Measurements from ENCODE around the gene PTK6.

The PTK6 gene

DNA sequence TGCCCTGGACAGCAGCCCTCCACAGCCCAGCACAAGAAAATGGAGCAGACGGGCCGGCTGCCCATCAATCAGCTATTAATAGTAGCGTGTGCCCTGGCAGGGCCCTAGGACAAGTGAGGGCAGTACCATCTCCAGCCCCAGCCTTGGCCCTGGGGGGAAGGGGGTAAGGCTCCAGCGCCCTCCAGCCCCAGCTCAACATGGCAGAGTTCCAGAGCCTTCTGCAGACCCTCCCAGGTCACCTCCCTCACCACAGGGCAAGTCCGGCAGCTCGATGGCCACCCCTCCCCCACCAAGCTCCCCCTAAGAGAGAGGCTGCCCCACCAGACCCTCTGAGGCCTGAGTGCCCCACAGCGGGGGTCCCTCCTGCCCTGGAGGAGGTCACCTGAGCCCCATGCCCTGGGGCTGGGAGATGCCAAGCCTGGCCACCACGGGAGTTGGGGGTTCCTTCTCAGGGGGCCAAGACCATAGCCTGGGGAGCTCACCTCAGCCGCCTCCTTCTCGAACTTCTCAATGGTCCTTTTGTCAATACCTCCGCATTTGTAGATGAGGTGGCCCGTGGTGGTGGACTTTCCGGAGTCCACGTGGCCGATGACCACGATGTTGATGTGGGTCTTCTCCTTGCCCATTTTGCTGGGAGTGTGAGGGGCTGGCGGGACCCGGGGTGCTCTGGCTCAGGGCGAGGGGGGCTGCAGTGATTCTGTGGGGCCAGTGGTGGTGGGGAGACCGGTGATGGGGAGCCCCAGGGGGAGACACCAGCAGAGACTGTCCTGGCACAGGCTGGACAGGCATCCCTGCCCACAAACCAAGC, 39.8 kb downstream of the PTK6 start:
- DNase-seq (ENCODE audit: low read depth in 4 of 4, low spot score in 1 of 4): no peak

DNA sequence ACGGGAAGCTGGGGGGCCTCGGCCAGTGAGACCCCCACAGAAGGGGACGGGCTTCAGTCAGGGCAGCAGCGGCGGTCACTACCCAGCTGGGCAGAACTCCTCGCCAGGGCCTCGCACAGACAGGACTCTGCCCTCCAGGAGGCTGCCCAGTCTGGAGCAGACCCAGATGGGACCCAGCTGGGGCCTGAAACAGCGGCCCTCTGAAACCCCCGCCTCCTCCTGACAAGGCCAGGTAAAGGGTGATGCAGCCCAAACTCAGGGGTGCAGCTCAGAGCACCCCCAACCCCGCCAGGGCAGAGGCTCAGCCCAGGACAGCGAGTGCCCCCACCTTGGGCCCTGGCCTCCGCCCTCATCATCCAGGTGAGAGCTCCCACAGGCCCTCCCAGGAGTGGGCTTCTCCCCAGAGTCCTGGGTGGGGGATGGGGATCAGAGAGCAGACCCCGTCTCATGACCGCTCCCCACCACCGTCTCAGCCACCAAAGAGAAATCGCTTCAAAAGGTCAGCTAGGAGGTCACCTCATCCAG, 40.5 kb downstream of the PTK6 start:
- DNase-seq (ENCODE audit: low read depth in 4 of 4, low spot score in 1 of 4): no peak

DNA sequence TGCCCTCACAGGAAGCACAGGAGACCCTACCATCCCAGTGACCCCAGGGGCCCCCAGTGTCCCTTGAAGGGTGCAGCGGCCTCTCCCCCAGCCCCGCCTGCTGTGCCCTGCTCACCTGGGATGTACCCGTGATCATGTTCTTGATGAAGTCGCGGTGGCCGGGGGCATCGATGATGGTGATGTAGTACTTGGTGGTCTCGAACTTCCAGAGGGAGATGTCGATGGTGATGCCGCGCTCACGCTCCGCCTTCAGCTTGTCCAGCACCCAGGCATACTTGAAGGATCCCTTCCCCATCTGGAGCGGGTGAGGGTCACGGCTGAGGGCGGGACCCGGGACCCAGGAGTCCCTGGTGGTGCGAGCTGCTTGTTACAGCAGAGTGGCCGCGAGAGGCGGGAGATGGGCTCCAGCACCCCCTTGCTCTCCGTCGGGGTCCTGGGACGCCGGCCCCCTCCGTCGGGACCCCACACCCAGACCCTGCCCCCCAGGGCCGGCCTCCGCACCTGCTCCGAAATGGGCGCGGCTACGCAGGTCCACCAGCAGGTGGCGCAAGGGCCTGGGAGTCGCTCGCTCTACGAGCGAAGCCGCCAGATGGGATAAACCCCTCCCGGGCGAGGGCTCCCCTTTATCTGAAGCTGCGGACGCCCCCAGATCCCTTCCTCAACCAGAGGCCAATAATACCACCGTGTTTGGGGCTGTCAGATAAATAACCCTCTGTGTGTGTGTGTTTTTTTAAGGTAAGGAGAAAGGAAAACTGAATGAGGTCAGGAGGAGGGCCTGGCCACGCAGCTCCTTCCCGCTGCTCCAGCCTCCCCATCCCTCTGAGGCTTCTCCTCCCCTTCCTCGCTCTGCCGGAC, 41.2 kb downstream of the PTK6 start:
- peak; percentile 64 to 71 (median 65) for DNase-seq (ENCODE audit: low read depth in 4 of 4, low spot score in 1 of 4)

DNA sequence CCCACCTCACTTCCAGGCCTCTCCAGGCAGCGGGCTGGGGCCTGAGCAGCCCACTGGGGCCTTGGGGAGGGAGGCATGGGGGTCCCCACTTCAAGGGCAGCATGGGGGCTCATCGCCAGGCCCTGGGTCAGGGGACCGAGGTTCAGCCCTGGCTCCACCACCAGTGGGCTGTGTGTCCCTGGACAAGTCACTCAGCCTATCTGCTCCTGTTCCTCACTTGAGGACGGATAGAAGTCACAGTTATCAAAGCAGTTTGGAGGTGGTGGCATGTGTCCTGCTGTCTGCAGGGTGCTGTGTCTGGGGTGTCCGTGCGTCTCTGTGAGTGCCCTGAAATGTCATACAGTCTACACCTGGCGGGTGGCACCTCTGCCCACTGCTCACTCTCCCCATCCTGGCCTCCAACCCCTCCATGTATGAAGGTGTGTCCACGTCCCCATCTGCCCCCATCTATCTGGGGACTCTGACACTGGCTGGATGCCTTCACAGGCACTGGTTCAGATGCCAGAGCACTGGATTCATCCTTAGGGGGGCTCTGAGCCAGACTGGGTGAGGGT, 41.9 kb downstream of the PTK6 start:
- DNase-seq (ENCODE audit: low read depth in 4 of 4, low spot score in 1 of 4): no peak

DNA sequence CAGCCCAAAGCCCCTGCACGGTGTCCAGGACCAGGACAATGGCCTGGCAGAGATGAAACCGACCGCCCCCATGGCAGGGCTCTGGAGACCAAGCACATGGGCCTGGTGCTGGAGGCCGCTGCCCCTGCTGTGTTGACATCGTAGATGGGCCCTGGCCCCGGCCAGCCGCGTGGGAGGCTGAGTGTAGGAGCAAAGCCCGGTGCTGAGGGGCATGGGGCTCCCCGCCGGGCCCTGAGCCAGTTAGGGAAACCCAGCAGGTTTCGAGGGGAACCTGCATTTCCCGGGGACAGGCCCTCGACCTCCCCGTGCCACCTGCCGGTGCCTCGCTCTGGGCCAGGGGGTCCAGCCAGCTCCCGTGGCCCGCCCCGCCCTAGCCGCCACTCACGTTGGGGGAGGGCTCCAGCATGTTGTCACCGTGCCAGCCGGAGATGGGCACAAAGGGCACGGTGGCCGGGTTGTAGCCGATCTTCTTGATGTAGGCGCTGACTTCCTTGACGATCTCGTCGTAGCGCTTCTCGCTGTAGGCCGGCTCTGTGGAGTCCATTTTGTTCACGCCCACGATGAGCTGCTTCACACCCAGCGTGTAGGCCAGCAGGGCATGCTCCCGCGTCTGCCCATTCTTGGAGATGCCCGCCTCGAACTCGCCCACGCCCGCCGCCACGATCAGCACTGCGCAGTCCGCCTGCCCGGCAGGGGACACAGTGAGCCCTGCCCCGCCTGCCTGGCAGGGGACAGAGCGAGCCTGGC, 42.6 kb downstream of the PTK6 start:
- DNase-seq (ENCODE audit: low read depth in 4 of 4, low spot score in 1 of 4): no peak

DNA sequence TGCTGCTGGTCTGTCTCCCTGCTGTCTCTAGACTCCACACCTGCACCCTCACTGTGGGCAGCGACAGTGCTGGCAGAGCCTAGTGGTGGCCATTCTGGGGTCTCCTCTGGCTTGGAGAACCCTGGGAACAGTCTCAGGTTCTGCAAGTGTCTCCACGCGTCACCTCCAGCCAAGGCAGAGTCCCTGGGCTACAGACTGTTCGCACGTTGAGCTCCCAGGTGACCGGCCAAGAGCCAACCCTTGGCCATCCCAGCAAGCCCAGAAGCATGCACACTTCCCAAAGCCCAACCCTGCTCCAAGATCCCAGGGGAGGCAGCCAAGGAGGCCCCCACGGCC, 43.1 kb downstream of the PTK6 start:
- DNase-seq (ENCODE audit: low read depth in 4 of 4, low spot score in 1 of 4): no peak

DNA sequence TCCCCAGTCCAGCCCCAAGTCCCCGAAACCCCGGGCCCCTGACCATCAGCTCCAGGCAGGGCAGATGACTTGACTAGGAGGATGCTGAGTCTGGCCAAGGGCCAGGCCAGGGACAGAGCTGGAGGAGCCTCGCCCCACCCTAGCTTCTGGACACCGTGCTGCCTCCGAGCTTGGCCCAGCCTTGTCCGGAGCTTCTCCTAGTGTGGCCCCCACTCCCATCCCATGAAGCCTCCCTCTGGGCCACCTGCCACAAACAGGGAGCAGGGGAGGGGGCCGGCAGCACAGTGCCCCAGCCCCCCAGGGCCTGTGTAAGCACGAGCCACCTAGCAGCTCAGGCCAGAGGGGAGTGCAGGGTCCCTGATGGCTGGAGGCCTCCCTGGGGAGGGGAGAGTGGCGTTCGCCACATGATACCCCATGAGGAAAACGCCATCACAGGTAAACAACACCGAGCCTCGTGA, 43.6 kb downstream of the PTK6 start:
- no peak for DNase-seq (ENCODE audit: low read depth in 4 of 4, low spot score in 1 of 4)

DNA sequence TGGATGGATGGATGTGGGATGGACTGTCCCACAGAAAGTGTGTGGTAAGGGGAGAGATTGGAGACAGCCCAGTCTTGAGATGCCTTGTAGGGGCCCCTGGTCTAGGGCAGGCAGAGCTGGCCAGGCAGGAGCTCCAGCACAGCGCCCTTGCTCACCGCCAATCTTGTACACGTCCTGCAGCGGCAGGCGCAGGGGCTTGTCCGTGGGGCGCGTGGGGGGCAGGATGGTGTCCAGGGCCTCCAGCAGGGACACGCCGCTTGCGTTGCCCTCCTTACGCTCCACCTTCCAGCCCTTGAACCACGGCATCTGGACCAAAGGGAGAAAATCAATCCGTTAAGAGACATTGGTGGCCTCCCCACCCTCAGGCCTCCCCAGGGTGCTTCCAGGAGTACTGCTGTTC, 44.2 kb downstream of the PTK6 start:
- no peak for DNase-seq (ENCODE audit: low read depth in 4 of 4, low spot score in 1 of 4)

DNA sequence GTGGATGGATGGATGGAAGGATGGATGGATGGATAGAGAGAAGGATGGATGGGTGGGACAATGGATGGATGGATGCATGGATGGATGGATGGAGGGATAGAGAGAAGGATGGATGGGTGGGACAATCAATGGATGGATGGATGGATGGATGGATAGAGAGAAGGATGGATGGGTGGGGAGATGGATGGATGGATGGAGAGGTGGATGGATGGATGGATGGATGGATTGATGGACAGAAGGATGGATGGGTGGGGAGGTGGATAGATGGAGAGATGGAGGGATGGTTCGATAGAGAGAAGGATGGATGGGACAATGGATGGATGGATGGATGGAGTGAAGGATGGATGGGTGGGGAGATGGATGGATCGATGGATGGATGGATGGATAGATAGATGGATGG, 44.7 kb downstream of the PTK6 start:
- no peak for DNase-seq (ENCODE audit: low read depth in 4 of 4, low spot score in 1 of 4)

DNA sequence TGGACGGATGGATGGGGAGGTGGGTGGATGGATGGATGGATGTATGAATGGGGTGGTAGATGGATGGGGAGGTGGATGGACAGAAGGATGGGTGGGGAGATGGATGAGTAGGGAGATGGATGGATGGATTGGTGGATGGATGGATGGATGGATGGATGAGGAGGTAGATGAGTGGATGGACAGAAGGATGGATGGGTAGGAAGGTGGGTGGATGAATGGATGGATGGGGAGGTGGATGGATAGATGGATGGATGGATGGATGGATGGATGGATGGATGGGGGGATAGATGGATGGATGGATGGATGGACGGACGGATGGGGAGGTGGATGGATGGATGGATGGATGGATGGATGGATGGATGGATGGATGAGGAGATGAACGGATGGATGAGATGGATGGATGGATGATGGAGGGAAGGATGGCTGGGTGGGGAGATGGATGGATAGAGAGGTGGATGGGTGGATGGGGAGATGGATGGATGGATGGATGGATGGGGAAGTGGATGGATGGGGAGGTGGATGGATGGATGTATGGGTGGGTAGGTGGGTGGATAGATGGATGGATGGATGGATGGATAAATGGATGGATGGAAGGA, 45.4 kb downstream of the PTK6 start:
- DNase-seq (ENCODE audit: low read depth in 4 of 4, low spot score in 1 of 4): no peak

DNA sequence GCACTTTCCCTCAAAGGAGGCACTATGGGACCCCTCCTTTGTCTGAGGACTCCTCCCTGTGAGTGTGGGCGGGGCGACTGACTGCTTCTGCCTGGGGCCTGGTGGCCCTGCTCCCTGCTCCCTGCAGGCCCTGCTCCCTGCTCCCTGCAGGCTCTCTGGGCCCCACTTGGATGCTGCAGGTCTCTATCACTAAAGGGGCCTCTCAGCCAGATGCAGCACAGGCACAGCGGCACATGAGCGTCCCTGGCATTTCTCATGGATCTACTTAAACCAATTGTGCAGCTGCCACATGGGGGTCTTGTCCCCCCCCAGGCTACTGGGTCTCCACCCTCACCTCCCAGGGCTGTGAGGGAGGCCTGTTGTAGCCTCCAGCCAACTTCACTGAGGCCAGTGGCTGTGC, 46.1 kb downstream of the PTK6 start:
- DNase-seq (ENCODE audit: low read depth in 4 of 4, low spot score in 1 of 4): no peak

DNA sequence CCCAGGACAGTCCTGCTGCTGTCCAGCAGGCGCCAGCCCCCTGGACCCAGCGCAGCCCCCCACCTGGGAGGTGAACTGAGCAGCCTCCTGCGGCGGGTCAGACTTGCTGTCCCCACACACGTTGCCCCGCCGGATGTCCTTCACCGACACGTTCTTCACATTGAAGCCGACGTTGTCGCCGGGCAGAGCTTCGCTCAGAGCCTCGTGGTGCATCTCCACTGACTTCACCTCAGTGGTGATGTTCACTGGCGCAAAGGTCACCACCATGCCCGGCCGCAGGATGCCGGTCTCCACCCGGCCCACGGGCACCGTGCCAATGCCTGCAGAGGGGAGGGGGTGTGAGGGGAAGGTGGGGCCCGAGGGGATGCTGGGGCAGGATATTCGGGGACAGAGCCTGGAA, 46.8 kb downstream of the PTK6 start:
- no peak for DNase-seq (ENCODE audit: low read depth in 4 of 4, low spot score in 1 of 4)

DNA sequence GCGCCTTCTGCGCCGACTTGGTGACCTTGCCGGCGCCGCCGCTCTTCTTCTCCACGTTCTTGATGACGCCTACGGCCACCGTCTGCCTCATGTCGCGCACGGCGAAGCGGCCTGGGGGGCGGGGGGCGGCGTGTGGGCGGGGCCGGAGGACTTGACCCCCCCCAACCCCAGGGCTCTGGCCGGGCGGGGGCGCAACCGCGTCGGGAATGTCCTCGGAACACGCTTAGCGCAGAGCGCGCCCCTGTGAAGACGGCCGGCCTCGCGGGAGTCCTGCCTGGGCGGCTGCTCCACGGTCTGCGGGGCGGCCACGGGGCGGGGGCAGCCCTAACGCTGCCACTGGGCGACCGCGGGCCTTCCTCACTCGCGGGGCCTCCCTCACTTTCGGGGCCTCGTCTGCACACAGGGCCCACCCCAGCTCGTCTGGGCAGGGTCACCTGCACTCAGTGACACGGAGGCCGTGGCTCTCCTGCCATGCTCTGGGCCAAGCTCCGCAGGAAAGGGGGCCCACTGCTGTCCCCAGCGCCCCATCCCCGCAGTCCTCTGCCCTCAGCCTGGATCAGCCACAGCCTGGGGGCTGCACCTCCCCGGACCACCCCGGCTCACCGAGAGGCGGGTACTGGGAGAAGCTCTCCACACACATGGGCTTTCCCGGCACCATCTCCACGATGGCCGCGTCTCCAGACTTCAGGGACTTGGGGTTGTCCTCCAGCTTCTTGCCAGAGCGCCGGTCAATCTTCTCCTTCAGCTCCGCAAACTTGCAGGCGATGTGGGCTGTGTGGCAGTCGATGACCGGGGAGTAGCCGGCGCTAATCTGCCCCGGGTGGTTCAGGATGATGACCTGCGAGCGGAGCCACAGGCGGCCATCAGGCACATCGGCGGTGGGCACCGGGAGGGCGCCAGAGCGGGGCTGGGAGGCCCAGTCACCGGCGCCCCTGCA, 48.6 kb downstream of the PTK6 start:
- DNase-seq (ENCODE audit: low read depth in 4 of 4, low spot score in 1 of 4): no peak

DNA sequence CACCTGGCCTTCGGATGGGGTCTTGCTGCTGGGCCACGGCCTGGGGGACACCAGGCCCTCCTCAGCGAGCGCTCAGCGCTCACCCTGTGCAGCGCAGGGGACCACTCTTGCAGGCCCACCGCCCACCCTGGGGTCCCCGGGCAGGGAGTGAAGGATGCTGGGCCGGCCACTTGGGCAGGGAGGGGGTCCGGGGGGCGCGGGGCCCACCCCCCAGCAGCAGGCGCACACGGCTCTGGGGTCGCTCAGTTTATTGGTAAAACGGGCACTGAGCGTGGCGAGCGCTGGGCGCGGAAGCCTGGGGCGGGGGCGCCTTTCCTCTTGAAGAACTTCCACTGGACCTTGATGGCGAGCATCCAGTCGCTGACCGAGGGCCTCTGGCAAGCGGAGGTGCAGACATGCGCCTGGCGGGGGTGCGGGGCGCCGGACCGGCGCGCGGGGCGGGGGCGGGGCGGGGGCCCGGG, 49.4 kb downstream of the PTK6 start:
- DNase-seq (ENCODE audit: low read depth in 4 of 4, low spot score in 1 of 4): no peak

DNA sequence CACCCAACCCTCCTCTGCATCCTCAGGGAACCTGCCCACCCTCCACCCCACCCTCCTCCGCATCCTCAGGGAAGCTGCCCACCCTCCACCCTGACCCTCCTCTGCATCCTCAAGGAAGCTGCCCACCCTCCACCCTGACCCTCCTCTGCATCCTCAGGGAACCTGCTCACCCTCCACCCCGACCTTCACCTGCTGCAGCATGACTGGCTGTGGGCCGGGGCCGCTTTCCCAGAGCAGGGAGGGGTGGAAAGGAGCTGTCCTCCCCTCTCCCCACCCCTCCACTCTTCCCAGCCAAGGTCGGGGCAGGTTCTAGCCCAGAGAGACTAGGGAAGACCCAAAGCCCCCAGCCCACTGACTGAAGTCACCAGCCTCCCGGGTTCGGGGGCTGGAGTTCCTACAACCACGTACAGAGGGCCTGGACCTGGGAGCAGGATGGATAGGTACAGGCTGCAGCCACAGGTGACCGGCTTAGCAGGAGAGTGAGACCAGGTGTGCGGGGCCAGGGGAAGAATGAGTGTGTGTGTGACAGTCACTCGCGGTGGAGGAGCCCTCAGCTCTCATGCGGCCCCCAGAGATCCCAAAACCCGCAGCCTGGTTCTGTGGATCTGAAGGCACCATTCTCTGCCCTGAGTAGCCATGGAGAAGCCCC, 49.9 kb downstream of the PTK6 start:
- no peak for DNase-seq (ENCODE audit: low read depth in 4 of 4, low spot score in 1 of 4)

DNA sequence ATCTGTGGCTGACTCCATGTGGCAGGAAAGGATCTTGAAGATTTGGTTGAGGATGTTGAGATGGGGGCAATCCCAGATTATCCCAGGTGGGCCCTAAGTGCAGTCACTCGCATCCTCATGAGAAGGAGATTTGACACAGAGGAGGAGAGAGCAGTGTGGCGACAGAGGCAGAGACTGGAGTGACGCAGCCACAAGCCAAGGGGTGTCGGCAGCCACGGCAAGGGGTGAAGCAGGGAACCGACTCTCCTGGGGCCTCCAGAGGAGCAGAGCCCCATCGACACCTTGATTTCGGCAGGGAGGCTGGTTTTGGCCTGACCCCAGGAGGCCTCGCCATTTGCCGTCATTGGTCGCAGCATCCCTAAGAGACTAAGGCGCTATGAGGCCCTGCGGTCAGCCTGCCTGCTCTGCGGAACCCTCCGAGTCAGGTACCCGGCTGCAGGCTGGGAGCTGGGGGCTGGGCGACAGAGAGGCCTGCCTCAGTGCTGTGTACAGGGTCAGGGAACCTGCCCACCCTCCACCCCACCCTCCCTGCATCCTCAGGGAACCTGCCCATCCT, 50.8 kb downstream of the PTK6 start:
- no peak for DNase-seq (ENCODE audit: low read depth in 4 of 4, low spot score in 1 of 4)

DNA sequence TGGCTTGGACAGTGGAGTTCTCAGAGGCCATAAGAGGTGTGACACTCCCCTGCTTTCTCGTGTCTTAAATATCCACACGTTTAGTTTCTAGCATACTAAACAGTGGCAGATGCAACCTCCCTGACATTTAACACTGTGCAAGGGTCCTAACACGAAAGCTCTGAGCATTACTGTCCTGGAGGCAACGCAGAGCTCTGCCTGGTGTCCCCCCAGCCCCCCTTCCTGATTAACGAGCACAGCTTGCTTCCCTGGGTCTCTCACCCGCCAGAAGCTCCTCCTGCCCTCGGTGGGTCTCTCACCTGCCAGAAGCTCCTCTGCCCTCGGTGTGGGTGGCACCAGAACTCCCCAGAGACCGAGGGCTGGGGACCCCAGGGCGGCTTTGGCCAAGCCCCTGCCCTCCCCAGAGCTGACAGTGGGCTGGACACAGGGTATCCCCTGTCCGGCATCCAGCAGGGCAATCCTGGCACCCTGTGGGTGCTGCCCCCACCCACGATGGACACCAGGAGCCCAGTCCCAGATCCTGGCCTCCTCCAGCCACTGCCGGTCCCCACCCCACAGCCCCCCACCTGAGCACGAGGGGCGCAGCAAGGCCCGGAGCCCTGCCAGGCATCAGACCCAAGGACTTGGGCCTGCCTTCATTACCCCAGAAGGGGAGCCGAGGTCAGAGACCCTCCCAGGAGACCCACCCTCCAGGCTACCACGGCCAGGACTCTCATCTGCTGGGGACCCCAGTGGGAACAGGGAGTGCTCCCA, 52.3 kb downstream of the PTK6 start:
- no peak for DNase-seq (ENCODE audit: low read depth in 4 of 4, low spot score in 1 of 4)

DNA sequence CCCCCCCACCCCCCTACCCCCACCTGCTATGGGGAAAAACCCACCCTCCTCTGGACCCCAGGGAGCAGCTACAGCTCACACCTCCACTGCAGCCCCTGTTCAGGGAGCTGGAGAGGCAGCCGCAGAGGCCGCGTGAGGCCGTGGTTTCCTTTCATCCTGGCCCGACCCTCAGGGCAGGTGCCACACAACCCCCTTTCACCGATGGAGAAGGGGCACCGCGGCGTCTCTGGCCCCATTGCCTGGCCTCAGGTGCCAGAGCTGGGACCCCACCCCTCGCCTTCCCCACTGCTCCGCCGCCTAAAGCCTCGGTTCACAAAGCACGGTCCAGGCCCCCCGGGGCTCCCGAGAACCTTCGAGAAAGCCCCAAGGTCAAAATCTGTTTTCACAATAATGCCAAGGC, 52.9 kb downstream of the PTK6 start:
- no peak for DNase-seq (ENCODE audit: low read depth in 4 of 4, low spot score in 1 of 4)
